ELR (cell line): ENCODE measurements around the gene CRYBG2.

Source experiments
- DNase-seq: peaks from one replicate; pipeline ENCODE4 v3.0.0-alpha.2; 2015; ENCODE audit warnings: low read depth

The CRYBG2 gene

GRCh38 chr1:26372039-26372438 is 18.1 kb upstream of the CRYBG2 start:
- peak; percentile 72 for DNase-seq

- no peak for DNase-seq
These were observed 16.9 kb upstream of the CRYBG2 start for GRCh38 chr1:26370591-26371382.

GRCh38 chr1:26368486-26368885 is 14.6 kb upstream of the CRYBG2 start:
- DNase-seq: no peak

- no peak for DNase-seq
These were observed 14.1 kb upstream of the CRYBG2 start for GRCh38 chr1:26368006-26368405.

- DNase-seq: no peak
These were observed 13.5 kb upstream of the CRYBG2 start for GRCh38 chr1:26367441-26367840.

- DNase-seq: no peak
These were observed 11.0 kb upstream of the CRYBG2 start for GRCh38 chr1:26364956-26365355.

- peak; percentile 82 for DNase-seq
These were observed 9.9 kb upstream of the CRYBG2 start for GRCh38 chr1:26363549-26364448.

GRCh38 chr1:26362331-26362730 is 8.4 kb upstream of the CRYBG2 start:
- DNase-seq: no peak

- DNase-seq: no peak
These were observed 7.7 kb upstream of the CRYBG2 start for GRCh38 chr1:26361605-26362122.

- no peak for DNase-seq
These were observed 7.1 kb upstream of the CRYBG2 start for GRCh38 chr1:26360807-26361604.

- no peak for DNase-seq
These were observed 6.3 kb upstream of the CRYBG2 start for GRCh38 chr1:26359981-26360806.

GRCh38 chr1:26358411-26359384 is 4.8 kb upstream of the CRYBG2 start:
- DNase-seq: peak; percentile 40

- no peak for DNase-seq
These were observed 3.2 kb upstream of the CRYBG2 start for GRCh38 chr1:26357121-26357602.

- DNase-seq: no peak
These were observed 2.2 kb upstream of the CRYBG2 start for GRCh38 chr1:26356106-26356505.

GRCh38 chr1:26354972-26355371 is 1.0 kb upstream of the CRYBG2 start:
- no peak for DNase-seq

GRCh38 chr1:26353210-26353859 is 595 bp downstream of the CRYBG2 start:
- no peak for DNase-seq

GRCh38 chr1:26352338-26352679 is 1.6 kb downstream of the CRYBG2 start:
- peak; percentile 27 for DNase-seq

- DNase-seq: peak; percentile 89
These were observed 2.2 kb downstream of the CRYBG2 start for GRCh38 chr1:26351590-26352337.
